ENCODE results near the gene ACTL7A.

ACTL7A gene, protein sequence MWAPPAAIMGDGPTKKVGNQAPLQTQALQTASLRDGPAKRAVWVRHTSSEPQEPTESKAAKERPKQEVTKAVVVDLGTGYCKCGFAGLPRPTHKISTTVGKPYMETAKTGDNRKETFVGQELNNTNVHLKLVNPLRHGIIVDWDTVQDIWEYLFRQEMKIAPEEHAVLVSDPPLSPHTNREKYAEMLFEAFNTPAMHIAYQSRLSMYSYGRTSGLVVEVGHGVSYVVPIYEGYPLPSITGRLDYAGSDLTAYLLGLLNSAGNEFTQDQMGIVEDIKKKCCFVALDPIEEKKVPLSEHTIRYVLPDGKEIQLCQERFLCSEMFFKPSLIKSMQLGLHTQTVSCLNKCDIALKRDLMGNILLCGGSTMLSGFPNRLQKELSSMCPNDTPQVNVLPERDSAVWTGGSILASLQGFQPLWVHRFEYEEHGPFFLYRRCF

DNA sequence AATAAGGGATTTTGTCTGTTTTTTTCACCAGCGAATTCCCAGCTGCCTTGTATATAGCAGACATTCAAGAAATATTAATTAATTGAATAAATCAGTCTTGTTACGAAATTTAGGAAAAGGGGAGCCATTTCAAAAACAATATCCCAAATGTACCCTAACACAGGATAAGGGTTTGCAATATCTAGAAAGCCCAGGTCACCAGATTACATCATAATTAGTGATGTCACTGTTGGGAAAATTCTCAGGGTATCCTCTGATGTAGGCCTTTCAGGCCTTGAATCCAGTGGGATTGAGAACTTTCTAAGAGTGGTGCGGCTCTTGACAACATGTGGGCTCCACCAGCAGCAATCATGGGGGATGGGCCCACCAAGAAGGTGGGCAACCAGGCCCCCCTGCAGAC, at the start of gene ACTL7A:
ACTL7A (plus strand) TSS at position 270 of the 400 bp plus-strand sequence; CDS start at position 327, 57 bp downstream.
- TF ChIP-seq, protein P1, sequence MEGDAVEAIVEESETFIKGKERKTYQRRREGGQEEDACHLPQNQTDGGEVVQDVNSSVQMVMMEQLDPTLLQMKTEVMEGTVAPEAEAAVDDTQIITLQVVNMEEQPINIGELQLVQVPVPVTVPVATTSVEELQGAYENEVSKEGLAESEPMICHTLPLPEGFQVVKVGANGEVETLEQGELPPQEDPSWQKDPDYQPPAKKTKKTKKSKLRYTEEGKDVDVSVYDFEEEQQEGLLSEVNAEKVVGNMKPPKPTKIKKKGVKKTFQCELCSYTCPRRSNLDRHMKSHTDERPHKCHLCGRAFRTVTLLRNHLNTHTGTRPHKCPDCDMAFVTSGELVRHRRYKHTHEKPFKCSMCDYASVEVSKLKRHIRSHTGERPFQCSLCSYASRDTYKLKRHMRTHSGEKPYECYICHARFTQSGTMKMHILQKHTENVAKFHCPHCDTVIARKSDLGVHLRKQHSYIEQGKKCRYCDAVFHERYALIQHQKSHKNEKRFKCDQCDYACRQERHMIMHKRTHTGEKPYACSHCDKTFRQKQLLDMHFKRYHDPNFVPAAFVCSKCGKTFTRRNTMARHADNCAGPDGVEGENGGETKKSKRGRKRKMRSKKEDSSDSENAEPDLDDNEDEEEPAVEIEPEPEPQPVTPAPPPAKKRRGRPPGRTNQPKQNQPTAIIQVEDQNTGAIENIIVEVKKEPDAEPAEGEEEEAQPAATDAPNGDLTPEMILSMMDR (IDR thresholded peaks at IDR 0.05; ENCODE audit: low read depth, low read length), result no peak
- in situ Hi-C loops (cut with HindIII; ENCODE audit: low sequenced_read_pairs), result no loop called here
- H3K4me3 ChIP-seq (ENCODE audit: low read depth, low read length), result no peak within 1 kb of the TSS
- DNase-seq (ENCODE audit: low read depth, low spot score), result no peak

DNA sequence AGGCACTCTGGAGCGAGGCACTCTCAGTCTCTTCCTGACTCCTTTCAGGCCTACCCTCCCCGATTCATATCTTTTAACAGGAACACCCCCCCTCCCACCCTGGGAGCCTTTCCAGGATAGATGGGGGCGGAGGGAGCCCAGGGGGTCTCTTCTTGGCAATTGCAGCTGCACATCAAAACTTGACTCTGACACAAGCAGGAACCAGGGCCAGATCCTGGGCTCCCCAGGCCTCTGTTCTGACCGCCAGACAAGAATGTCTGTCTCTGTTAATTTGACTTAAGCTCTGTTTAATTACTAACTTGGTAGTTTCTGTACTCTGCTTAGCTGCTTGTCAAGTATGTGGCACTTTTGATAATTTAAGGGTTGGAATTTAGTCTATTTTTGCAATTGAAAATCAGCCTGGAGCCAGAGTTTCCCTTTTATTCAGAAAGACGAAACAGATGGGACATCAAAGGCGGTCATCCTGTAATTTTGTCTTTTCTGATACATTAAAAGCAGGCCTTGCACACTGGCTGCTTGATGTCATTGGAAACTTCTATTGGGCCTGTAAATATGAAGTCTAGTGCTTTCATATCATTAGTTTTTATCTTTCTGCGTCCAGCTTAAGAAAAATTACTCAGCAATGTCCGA, 49.6 kb upstream of the ACTL7A start:
- H3K4me3 ChIP-seq (ENCODE audit: low read depth, low read length), result no peak overlapping the region
- DNase-seq (ENCODE audit: low read depth, low spot score), result no peak
- TF ChIP-seq, protein P1 (IDR thresholded peaks at IDR 0.05; ENCODE audit: low read depth, low read length), result no peak
- in situ Hi-C loops (cut with HindIII; ENCODE audit: low sequenced_read_pairs), result no loop called here

DNA sequence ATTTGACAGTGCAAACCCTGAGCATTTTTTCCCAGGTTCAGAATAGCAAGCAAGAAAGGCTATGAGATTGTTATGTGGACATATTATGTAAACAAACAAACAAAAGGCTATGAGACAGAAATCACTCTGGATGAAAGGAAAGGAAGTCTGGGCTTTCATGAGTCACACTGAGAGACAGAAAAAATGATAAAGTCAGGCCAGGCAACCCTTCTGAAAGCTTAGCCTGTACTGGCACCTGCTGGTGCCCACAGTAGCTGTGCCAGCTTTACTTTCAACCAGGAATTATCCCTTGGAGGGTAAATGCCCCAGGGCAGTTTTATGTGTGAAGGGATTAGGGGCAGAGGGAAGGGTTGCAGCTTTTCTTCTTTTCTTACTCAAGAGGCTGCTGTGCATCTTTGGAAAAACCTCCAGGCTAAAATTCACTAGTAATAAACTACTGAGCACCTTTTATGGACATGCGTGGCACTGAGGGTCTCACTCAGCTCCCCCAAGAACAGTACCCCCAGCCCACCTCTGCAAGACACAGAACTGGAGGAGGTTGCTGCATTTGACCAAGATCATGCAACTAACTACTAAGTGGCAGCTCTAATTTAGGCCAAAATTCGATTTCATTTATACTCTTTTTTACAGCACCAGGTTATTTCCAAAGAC, 48.0 kb upstream of the ACTL7A start:
- TF ChIP-seq, protein P1 (IDR thresholded peaks at IDR 0.05; ENCODE audit: low read depth, low read length), result peak; percentile 50
- in situ Hi-C loops (cut with HindIII; ENCODE audit: low sequenced_read_pairs), result no loop called here
- DNase-seq (ENCODE audit: low read depth, low spot score), result peak; percentile 49
- H3K4me3 ChIP-seq (ENCODE audit: low read depth, low read length), result no peak overlapping the region

DNA sequence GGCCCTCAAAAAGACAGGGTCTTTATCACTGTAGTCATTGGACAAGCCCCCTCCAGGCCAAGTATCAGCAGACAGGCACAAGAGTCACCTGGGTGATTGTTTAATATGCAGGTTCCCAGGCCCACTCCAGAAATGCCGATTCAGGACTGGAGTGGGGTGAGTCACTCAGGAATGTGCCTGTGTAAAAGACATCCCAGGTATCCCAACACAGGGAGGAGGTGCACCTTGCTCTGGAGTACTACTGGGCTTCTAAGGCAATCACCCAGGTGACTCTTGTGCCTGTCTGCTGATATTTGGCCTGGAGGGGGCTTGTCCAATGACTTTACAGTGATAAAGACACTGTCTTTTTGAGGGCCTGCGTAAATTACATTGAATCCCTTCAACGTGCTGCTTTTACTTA, 46.9 kb upstream of the ACTL7A start:
- H3K4me3 ChIP-seq (ENCODE audit: low read depth, low read length), result no peak overlapping the region
- in situ Hi-C loops (cut with HindIII; ENCODE audit: low sequenced_read_pairs), result no loop called here
- no peak for DNase-seq (ENCODE audit: low read depth, low spot score)
- TF ChIP-seq, protein P1 (IDR thresholded peaks at IDR 0.05; ENCODE audit: low read depth, low read length), result no peak

DNA sequence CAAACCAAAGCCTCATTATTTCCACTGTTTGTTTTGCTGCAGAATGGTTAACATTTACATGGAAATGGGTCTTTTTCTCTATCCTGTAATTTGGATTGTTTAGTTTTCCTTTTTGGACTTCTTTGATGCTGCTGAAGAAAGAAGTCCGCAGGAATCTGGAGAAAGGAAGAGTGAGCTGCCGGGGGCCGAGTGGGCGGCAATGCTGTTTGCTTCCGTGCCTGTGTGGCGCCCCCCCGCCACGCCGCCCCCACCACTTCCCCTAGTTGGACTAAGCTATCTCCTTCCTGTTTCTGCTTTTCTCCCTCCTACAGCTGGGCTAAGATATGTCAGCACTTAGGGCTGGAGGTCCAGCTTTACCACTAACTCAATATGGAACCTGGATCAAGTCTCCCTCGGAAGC, 46.0 kb upstream of the ACTL7A start:
- in situ Hi-C loops (cut with HindIII; ENCODE audit: low sequenced_read_pairs), result no loop called here
- no peak overlapping the region for H3K4me3 ChIP-seq (ENCODE audit: low read depth, low read length)
- TF ChIP-seq, protein P1 (IDR thresholded peaks at IDR 0.05; ENCODE audit: low read depth, low read length), result no peak
- DNase-seq (ENCODE audit: low read depth, low spot score), result no peak

DNA sequence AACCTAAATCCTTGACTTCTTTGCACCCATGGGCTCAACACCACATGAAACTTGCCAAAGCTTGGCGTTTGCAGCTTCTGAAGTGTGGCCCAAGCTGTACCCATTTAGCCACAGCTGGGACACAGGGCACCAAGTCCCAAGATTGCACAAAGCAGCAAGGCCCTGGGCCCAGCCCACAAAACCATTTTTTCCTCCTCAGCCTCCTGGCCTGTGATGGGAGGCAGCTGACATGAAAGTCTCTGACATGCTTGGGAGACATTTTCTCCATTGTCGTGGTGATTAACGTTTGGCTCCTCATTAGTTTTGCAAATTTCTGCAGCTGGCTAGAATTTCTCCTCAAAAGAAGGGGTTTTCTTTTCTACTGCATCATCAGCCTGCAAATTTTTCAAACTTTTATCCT, 38.2 kb upstream of the ACTL7A start:
- in situ Hi-C loops (cut with HindIII; ENCODE audit: low sequenced_read_pairs), result no loop called here
- H3K4me3 ChIP-seq (ENCODE audit: low read depth, low read length), result no peak overlapping the region
- TF ChIP-seq, protein P1 (IDR thresholded peaks at IDR 0.05; ENCODE audit: low read depth, low read length), result no peak
- no peak for DNase-seq (ENCODE audit: low read depth, low spot score)
